ENCODE data around the gene CLASRP. TPM values are rescaled to one million over a fixed set of nuclear protein-coding genes. Genes with fewer than 3 reads are reported as not detected.

CLASRP gene
- polyA plus RNA-seq, 1 donor (not counting 4 experiments of a cell fraction or from before 2014, with no cell fraction given): 21.4 TPM

- Histone ChIP-seq H3K27ac (ENCODE audit: control insufficient read depth, insufficient read depth, low read length) (no peak overlapping the region), H3K9me1 (ENCODE audit: control insufficient read depth, extremely low read depth, insufficient read depth, low read length) (no peaks in the 10 kb centered on the region), H2AFZ (ENCODE audit: control insufficient read depth, low read length) (no peak overlapping the region), H3K4me3 (ENCODE audit: control insufficient read depth in 2 of 3, extremely low read depth in 1 of 3, insufficient read depth in 2 of 3, low read depth in 1 of 3, low read length in 3 of 3) (no peak overlapping the region), H3K36me3 (ENCODE audit: control insufficient read depth in 2 of 2, extremely low read depth in 1 of 2, insufficient read depth in 2 of 2, low read length in 2 of 2) (peaks cover 21 to 26% of the 10 kb centered on the region in 2 experiments), H3K9ac (ENCODE audit: control insufficient read depth, extremely low read depth, insufficient read depth, low read length) (no peak overlapping the region), H3K4me2 (ENCODE audit: control insufficient read depth, extremely low read depth, insufficient read depth, low read depth, low read length) (no peak overlapping the region), H3K9me3 (ENCODE audit: control insufficient read depth, low read depth, low read length) (no peaks in the 10 kb centered on the region), H4K20me1 (ENCODE audit: control insufficient read depth, extremely low read depth, insufficient read depth, low read length) (no peaks in the 10 kb centered on the region), H3K79me2 (ENCODE audit: control insufficient read depth, insufficient read depth, low read length) (no peaks in the 10 kb centered on the region), H3K27me3 (ENCODE audit: control insufficient read depth, extremely low read depth, insufficient read depth, low read length) (no peaks in the 10 kb centered on the region), H3K4me1 (ENCODE audit: control insufficient read depth, extremely low read depth, insufficient read depth, low read length) (no peaks in the 10 kb centered on the region)
- DNase-seq (ENCODE audit: low read depth, low spot score) (no peak), FAIRE-seq (no peak)
- dilution Hi-C loops (cut with MboI; ENCODE audit: extremely low pct_ligation_motif_present, low sequenced_read_pairs): no loop called here
- TF ChIP-seq EZH2 (IDR thresholded peaks at IDR 0.05; ENCODE audit: low read length) (no peak), CTCF (optimal IDR thresholded peaks at IDR 0.05 in 1 of 3, IDR thresholded peaks at IDR 0.05 in 1 of 3, conservative IDR thresholded peaks at IDR 0.05 in 1 of 3; ENCODE audit: extremely low read depth in 1 of 3, insufficient read depth in 2 of 3, low read length in 3 of 3) (no peak)
These were observed 47.9 kb upstream of the CLASRP start for GRCh38 chr19:44990966-44991365.

GRCh38 chr19:44992336-44993163 is 46.3 kb upstream of the CLASRP start:
- Histone ChIP-seq H3K4me3 (ENCODE audit: control insufficient read depth in 2 of 3, extremely low read depth in 1 of 3, insufficient read depth in 2 of 3, low read depth in 1 of 3, low read length in 3 of 3) (no peak overlapping the region), H4K20me1 (ENCODE audit: control insufficient read depth, extremely low read depth, insufficient read depth, low read length) (no peaks in the 10 kb centered on the region), H3K27me3 (ENCODE audit: control insufficient read depth, extremely low read depth, insufficient read depth, low read length) (no peaks in the 10 kb centered on the region), H3K79me2 (ENCODE audit: control insufficient read depth, insufficient read depth, low read length) (no peaks in the 10 kb centered on the region), H2AFZ (ENCODE audit: control insufficient read depth, low read length) (no peak overlapping the region), H3K27ac (ENCODE audit: control insufficient read depth, insufficient read depth, low read length) (no peak overlapping the region), H3K9me3 (ENCODE audit: control insufficient read depth, low read depth, low read length) (no peaks in the 10 kb centered on the region), H3K9me1 (ENCODE audit: control insufficient read depth, extremely low read depth, insufficient read depth, low read length) (no peaks in the 10 kb centered on the region), H3K9ac (ENCODE audit: control insufficient read depth, extremely low read depth, insufficient read depth, low read length) (no peak overlapping the region), H3K4me2 (ENCODE audit: control insufficient read depth, extremely low read depth, insufficient read depth, low read depth, low read length) (no peak overlapping the region), H3K4me1 (ENCODE audit: control insufficient read depth, extremely low read depth, insufficient read depth, low read length) (no peaks in the 10 kb centered on the region), H3K36me3 (ENCODE audit: control insufficient read depth in 2 of 2, extremely low read depth in 1 of 2, insufficient read depth in 2 of 2, low read length in 2 of 2) (peaks cover 16 to 26% of the 10 kb centered on the region in 2 experiments)
- DNase-seq (ENCODE audit: low read depth, low spot score) (no peak), FAIRE-seq (no peak)
- TF ChIP-seq CTCF (optimal IDR thresholded peaks at IDR 0.05 in 1 of 3, IDR thresholded peaks at IDR 0.05 in 1 of 3, conservative IDR thresholded peaks at IDR 0.05 in 1 of 3; ENCODE audit: extremely low read depth in 1 of 3, insufficient read depth in 2 of 3, low read length in 3 of 3) (no peak), EZH2 (IDR thresholded peaks at IDR 0.05; ENCODE audit: low read length) (no peak)
- dilution Hi-C loops (cut with MboI; ENCODE audit: extremely low pct_ligation_motif_present, low sequenced_read_pairs): no loop called here
